Fibroblast of the conjunctiva (primary cell): ENCODE measurements around the gene TMEM185B.
"Not testable (repeated sequence)": the region's sequence is repeated elsewhere in the genome, so short reads cannot be mapped to it uniquely, and the experiment has no call there.

Experiments used
- DNase-seq: peaks from one replicate; pipeline ENCODE4 v3.0.0-alpha.2; 2010; ENCODE audit warnings: low read depth

TMEM185B gene

GRCh38 chr2:120223034-120223912 lies at the start of gene TMEM185B:
TMEM185B (minus strand) TSS chr2:120223400; CDS start chr2:120222976, 424 bp downstream.
- DNase-seq, result peak; percentile 60

GRCh38 chr2:120271711-120272379 lies 48.6 kb upstream of the TMEM185B start:
- DNase-seq, result no peak

GRCh38 chr2:120269816-120270215 lies 46.6 kb upstream of the TMEM185B start:
- no peak for DNase-seq

- DNase-seq, result no peak
Observed at GRCh38 chr2:120269076-120269744, 46.0 kb upstream of the TMEM185B start.

- no peak for DNase-seq
Observed at GRCh38 chr2:120267348-120267747, 44.1 kb upstream of the TMEM185B start.

GRCh38 chr2:120265006-120265405 lies 41.8 kb upstream of the TMEM185B start:
- no peak for DNase-seq

- DNase-seq, result no peak
Observed at GRCh38 chr2:120262761-120263428, 39.7 kb upstream of the TMEM185B start.

- no peak for DNase-seq
Observed at GRCh38 chr2:120262150-120262549, 39.0 kb upstream of the TMEM185B start.

GRCh38 chr2:120261387-120262006 lies 38.3 kb upstream of the TMEM185B start:
- DNase-seq, result no peak

- DNase-seq, result no peak
Observed at GRCh38 chr2:120260736-120261135, 37.5 kb upstream of the TMEM185B start.

GRCh38 chr2:120259939-120260338 lies 36.7 kb upstream of the TMEM185B start:
- not testable (repeated sequence) for DNase-seq

GRCh38 chr2:120258196-120258595 lies 35.0 kb upstream of the TMEM185B start:
- no peak for DNase-seq

GRCh38 chr2:120257522-120257921 lies 34.3 kb upstream of the TMEM185B start:
- DNase-seq, result no peak

GRCh38 chr2:120256651-120257000 lies 33.4 kb upstream of the TMEM185B start:
- DNase-seq, result no peak

- DNase-seq, result no peak
Observed at GRCh38 chr2:120255986-120256650, 32.9 kb upstream of the TMEM185B start.

- no peak for DNase-seq
Observed at GRCh38 chr2:120255071-120255470, 31.9 kb upstream of the TMEM185B start.

GRCh38 chr2:120254178-120254577 lies 31.0 kb upstream of the TMEM185B start:
- no peak for DNase-seq

GRCh38 chr2:120253021-120253882 lies 30.1 kb upstream of the TMEM185B start:
- DNase-seq, result peak; percentile 60

GRCh38 chr2:120252225-120253020 lies 29.2 kb upstream of the TMEM185B start, which contains the start of gene RALB:
RALB (plus strand) TSS chr2:120252852; CDS start chr2:120278665, 25,813 bp downstream.
- peak; percentile 98 for DNase-seq
